SK-N-SH treated with all-trans-retinoic acid at 6 μM for 48 hours (cell line): Measurements from ENCODE around the gene THSD4.

Experiments
- ATAC-seq: fragments of 200-7000 bp; cut with Tn5 transposase; 3 replicates; pipeline ENCODE4 v1.9.1; 2020; ENCODE audit warnings: mild to moderate bottlenecking, moderate library complexity
- ARNTL ChIP-seq: fragments of 450-650 bp; formaldehyde crosslinking; IDR thresholded peaks from 2 replicates; pipeline ENCODE4 v1.5.0; 2020; ENCODE audit warnings: low read depth, mild to moderate bottlenecking, moderate library complexity, borderline replicate concordance
- CSDC2 ChIP-seq: fragments of 250-450 bp; sonication (Bioruptor Pico); IDR thresholded peaks from 2 replicates; pipeline ENCODE4 v1.5.0; 2020; ENCODE audit warnings: mild to moderate bottlenecking, moderate library complexity
- ESRRG ChIP-seq: fragments of 250-450 bp; sonication (Bioruptor Pico); IDR thresholded peaks from 2 replicates; pipeline ENCODE4 v1.6.1; 2021; ENCODE audit warnings: mild to moderate bottlenecking
- GLIS3 ChIP-seq: fragments of 250-450 bp; sonication (Bioruptor Pico); IDR thresholded peaks from 2 replicates; pipeline ENCODE4 v1.5.0; 2020; ENCODE audit warnings: mild to moderate bottlenecking, moderate library complexity
- ISL1 ChIP-seq: fragments of 250-450 bp; sonication (Bioruptor Pico); IDR thresholded peaks from 2 replicates; pipeline ENCODE4 v2.1.2; 2022; ENCODE audit warnings: mild to moderate bottlenecking, moderate library complexity
- OSR1 ChIP-seq: fragments of 250-450 bp; sonication (Bioruptor Pico); IDR thresholded peaks from 2 replicates; pipeline ENCODE4 v1.8.0; 2022; ENCODE audit warnings: moderate library complexity, mild to moderate bottlenecking, inconsistent platforms
- PPARA ChIP-seq: fragments of 250-450 bp; sonication (Bioruptor Pico); IDR thresholded peaks from 2 replicates; pipeline ENCODE4 v1.5.0; 2020; ENCODE audit warnings: mild to moderate bottlenecking, borderline replicate concordance
- RARB ChIP-seq: fragments of 250-450 bp; sonication (Bioruptor Pico); IDR thresholded peaks from 2 replicates; pipeline ENCODE4 v1.8.0; 2021; ENCODE audit warnings: mild to moderate bottlenecking, moderate library complexity
- SNAI2 ChIP-seq: fragments of 250-450 bp; sonication (Bioruptor Pico); IDR thresholded peaks from 2 replicates; pipeline ENCODE4 v1.5.0; 2020; ENCODE audit warnings: mild to moderate bottlenecking, moderate library complexity
- TCF4 ChIP-seq: fragments of 250-450 bp; sonication (Bioruptor Pico); IDR thresholded peaks from 2 replicates; pipeline ENCODE4 v1.8.0; 2021; ENCODE audit warnings: mild to moderate bottlenecking, moderate library complexity, borderline replicate concordance
- ZC3H10 ChIP-seq: fragments of 250-450 bp; sonication (Bioruptor Pico); IDR thresholded peaks from 2 replicates; pipeline ENCODE4 v1.5.1; 2021; ENCODE audit warnings: mild to moderate bottlenecking, moderate library complexity
- ZFP3 ChIP-seq: fragments of 250-450 bp; sonication (Bioruptor Pico); IDR thresholded peaks from 2 replicates; pipeline ENCODE4 v1.5.0; 2020; ENCODE audit warnings: mild to moderate bottlenecking, moderate library complexity
- ZFP30 ChIP-seq: fragments of 450-650 bp; formaldehyde crosslinking; IDR thresholded peaks from 2 replicates; pipeline ENCODE4 v1.5.0; 2022; ENCODE audit warnings: mild to moderate bottlenecking, moderate library complexity
- ZNF565 ChIP-seq: fragments of 450-650 bp; formaldehyde crosslinking; conservative IDR thresholded peaks from 2 replicates; pipeline ENCODE4 v1.5.0; 2020; ENCODE audit warnings: low read depth, mild to moderate bottlenecking, moderate library complexity
- ZNF70 ChIP-seq: fragments of 450-650 bp; formaldehyde crosslinking; IDR thresholded peaks from 2 replicates; pipeline ENCODE4 v1.5.0; 2020; ENCODE audit warnings: mild to moderate bottlenecking, moderate library complexity
- ZNF8 ChIP-seq: fragments of 450-650 bp; formaldehyde crosslinking; IDR thresholded peaks from 2 replicates; pipeline ENCODE4 v1.5.0; 2020; ENCODE audit warnings: mild to moderate bottlenecking, moderate library complexity
- TF ChIP-seq, protein P1 (sequence below): fragments of 250-450 bp; sonication (Bioruptor Pico); IDR thresholded peaks from 2 replicates; pipeline ENCODE4 v1.8.0; 2021; ENCODE audit warnings: low read depth, mild to moderate bottlenecking, moderate library complexity, borderline replicate concordance
- TF ChIP-seq, protein P2 (sequence below): fragments of 250-450 bp; sonication (Bioruptor Pico); IDR thresholded peaks from 2 replicates; pipeline ENCODE4 v1.5.0; 2020; ENCODE audit warnings: mild to moderate bottlenecking, moderate library complexity
- TF ChIP-seq, protein P3 (sequence below): fragments of 250-450 bp; sonication (Bioruptor Pico); IDR thresholded peaks from 2 replicates; pipeline ENCODE4 v1.8.0; 2020; ENCODE audit warnings: mild to moderate bottlenecking, moderate library complexity, borderline replicate concordance
- TF ChIP-seq, protein P4 (sequence below): fragments of 250-450 bp; sonication (Bioruptor Pico); IDR thresholded peaks from 2 replicates; pipeline ENCODE4 v1.5.1; 2021; ENCODE audit warnings: mild to moderate bottlenecking, moderate library complexity
- TF ChIP-seq, protein P5 (sequence below): fragments of 250-450 bp; sonication (Bioruptor Pico); IDR thresholded peaks from 2 replicates; pipeline ENCODE4 v1.5.1; 2020; ENCODE audit warnings: low read depth, mild to moderate bottlenecking, moderate library complexity

THSD4 gene

DNA sequence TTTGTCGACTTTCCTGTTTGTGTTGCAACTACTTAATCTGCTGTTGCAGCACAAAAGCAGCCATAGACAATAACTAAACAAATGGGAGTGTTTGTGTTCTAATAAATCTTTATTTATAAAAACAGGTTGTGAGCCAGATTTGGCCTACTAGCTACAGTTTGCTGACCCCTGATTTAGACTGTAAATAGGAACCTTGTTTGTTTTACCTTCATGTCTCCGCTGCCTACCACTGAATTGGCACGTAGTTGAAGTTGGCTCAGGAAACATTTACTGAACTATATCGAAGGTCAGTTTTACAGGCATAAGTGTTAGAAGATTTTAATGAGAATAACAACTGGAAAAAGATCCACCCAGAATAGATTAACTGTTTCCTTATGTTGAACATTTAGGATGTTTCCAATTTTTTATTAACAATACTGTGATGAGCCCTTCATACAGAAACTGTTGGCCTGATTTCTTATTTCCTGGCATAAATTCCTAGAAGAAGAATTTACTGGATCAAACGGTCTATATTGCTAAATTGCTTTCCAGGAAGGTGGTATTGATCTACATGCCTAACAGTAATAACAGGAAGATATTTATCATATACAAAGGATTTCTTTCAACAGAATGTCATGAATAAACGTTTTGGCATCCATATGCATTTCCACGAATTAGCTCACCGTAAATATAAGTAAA, 538.9 kb downstream of the THSD4 start:
- no peak for TF ChIP-seq ESRRG (CRISPR knock-in tag)
- TF ChIP-seq, protein P1, sequence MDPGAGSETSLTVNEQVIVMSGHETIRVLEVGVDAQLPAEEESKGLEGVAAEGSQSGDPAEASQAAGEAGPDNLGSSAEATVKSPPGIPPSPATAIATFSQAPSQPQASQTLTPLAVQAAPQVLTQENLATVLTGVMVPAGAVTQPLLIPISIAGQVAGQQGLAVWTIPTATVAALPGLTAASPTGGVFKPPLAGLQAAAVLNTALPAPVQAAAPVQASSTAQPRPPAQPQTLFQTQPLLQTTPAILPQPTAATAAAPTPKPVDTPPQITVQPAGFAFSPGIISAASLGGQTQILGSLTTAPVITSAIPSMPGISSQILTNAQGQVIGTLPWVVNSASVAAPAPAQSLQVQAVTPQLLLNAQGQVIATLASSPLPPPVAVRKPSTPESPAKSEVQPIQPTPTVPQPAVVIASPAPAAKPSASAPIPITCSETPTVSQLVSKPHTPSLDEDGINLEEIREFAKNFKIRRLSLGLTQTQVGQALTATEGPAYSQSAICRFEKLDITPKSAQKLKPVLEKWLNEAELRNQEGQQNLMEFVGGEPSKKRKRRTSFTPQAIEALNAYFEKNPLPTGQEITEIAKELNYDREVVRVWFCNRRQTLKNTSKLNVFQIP (CRISPR knock-in tag), result no peak
- no peak for TF ChIP-seq TCF4 (CRISPR knock-in tag)
- TF ChIP-seq ARNTL, result no peak
- TF ChIP-seq ZNF565 (CRISPR knock-in tag), result no peak
- TF ChIP-seq, protein P2, sequence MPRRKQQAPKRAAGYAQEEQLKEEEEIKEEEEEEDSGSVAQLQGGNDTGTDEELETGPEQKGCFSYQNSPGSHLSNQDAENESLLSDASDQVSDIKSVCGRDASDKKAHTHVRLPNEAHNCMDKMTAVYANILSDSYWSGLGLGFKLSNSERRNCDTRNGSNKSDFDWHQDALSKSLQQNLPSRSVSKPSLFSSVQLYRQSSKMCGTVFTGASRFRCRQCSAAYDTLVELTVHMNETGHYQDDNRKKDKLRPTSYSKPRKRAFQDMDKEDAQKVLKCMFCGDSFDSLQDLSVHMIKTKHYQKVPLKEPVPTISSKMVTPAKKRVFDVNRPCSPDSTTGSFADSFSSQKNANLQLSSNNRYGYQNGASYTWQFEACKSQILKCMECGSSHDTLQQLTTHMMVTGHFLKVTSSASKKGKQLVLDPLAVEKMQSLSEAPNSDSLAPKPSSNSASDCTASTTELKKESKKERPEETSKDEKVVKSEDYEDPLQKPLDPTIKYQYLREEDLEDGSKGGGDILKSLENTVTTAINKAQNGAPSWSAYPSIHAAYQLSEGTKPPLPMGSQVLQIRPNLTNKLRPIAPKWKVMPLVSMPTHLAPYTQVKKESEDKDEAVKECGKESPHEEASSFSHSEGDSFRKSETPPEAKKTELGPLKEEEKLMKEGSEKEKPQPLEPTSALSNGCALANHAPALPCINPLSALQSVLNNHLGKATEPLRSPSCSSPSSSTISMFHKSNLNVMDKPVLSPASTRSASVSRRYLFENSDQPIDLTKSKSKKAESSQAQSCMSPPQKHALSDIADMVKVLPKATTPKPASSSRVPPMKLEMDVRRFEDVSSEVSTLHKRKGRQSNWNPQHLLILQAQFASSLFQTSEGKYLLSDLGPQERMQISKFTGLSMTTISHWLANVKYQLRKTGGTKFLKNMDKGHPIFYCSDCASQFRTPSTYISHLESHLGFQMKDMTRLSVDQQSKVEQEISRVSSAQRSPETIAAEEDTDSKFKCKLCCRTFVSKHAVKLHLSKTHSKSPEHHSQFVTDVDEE (CRISPR knock-in tag), result no peak
- no peak for TF ChIP-seq ZFP30
- TF ChIP-seq, protein P3, sequence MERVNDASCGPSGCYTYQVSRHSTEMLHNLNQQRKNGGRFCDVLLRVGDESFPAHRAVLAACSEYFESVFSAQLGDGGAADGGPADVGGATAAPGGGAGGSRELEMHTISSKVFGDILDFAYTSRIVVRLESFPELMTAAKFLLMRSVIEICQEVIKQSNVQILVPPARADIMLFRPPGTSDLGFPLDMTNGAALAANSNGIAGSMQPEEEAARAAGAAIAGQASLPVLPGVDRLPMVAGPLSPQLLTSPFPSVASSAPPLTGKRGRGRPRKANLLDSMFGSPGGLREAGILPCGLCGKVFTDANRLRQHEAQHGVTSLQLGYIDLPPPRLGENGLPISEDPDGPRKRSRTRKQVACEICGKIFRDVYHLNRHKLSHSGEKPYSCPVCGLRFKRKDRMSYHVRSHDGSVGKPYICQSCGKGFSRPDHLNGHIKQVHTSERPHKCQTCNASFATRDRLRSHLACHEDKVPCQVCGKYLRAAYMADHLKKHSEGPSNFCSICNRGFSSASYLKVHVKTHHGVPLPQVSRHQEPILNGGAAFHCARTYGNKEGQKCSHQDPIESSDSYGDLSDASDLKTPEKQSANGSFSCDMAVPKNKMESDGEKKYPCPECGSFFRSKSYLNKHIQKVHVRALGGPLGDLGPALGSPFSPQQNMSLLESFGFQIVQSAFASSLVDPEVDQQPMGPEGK (CRISPR knock-in tag), result no peak
- no peak for TF ChIP-seq OSR1 (CRISPR knock-in tag)
- TF ChIP-seq RARB (CRISPR knock-in tag), result no peak
- no peak for TF ChIP-seq PPARA
- no peak for TF ChIP-seq ZNF70 (CRISPR knock-in tag)
- TF ChIP-seq, protein P4, sequence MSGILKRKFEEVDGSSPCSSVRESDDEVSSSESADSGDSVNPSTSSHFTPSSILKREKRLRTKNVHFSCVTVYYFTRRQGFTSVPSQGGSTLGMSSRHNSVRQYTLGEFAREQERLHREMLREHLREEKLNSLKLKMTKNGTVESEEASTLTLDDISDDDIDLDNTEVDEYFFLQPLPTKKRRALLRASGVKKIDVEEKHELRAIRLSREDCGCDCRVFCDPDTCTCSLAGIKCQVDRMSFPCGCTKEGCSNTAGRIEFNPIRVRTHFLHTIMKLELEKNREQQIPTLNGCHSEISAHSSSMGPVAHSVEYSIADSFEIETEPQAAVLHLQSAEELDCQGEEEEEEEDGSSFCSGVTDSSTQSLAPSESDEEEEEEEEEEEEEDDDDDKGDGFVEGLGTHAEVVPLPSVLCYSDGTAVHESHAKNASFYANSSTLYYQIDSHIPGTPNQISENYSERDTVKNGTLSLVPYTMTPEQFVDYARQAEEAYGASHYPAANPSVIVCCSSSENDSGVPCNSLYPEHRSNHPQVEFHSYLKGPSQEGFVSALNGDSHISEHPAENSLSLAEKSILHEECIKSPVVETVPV (CRISPR knock-in tag), result no peak
- TF ChIP-seq ISL1, result no peak
- TF ChIP-seq SNAI2 (CRISPR knock-in tag), result no peak
- TF ChIP-seq CSDC2 (CRISPR knock-in tag), result no peak

DNA sequence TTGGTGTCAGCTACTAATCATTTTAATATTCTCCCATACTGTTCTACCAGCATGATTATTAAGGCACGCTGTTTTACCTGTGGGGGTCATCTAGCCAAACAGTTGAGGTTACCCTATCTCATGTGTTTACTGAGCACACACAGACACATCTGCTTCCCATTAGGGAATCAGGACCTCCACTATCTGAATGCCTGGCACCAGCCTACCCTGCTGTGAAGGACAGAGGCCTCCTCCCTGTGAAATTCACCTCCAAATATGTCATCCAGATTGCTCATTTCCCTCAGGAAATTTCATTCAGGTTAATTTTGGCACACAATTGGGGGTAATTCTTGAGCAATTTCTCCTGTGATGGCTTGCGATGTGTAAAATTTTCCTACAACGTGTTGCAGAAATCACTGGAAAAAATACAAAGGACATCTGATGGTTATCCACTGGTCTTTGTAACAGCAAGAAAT, 539.5 kb downstream of the THSD4 start:
- peak; percentile 62; the same call in 2 of the 3 replicates for ATAC-seq
- no peak for TF ChIP-seq ZNF565 (CRISPR knock-in tag)
- no peak for TF ChIP-seq ARNTL
- 0 out of 2 replicates have a peak, but pooled peaks have one; percentile 42 for TF ChIP-seq GLIS3 (CRISPR knock-in tag)
- TF ChIP-seq ZC3H10, result no peak
- TF ChIP-seq, protein P2 (CRISPR knock-in tag), result 0 out of 2 replicates have a peak, but pooled peaks have one; percentile 59
- no peak for TF ChIP-seq RARB (CRISPR knock-in tag)
- peak; percentile 31; the same call in 1 of the 2 replicates for TF ChIP-seq ZNF70 (CRISPR knock-in tag)
- peak; percentile 76 for TF ChIP-seq ZFP3 (CRISPR knock-in tag)
- TF ChIP-seq, protein P5, sequence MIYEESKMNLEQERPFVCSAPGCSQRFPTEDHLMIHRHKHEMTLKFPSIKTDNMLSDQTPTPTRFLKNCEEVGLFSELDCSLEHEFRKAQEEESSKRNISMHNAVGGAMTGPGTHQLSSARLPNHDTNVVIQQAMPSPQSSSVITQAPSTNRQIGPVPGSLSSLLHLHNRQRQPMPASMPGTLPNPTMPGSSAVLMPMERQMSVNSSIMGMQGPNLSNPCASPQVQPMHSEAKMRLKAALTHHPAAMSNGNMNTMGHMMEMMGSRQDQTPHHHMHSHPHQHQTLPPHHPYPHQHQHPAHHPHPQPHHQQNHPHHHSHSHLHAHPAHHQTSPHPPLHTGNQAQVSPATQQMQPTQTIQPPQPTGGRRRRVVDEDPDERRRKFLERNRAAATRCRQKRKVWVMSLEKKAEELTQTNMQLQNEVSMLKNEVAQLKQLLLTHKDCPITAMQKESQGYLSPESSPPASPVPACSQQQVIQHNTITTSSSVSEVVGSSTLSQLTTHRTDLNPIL (CRISPR knock-in tag), result no peak
- TF ChIP-seq, protein P3 (CRISPR knock-in tag), result no peak
- TF ChIP-seq PPARA, result no peak
- peak; percentile 19; the same call in 1 of the 2 replicates for TF ChIP-seq ISL1
- TF ChIP-seq ESRRG (CRISPR knock-in tag), result no peak
- no peak for TF ChIP-seq CSDC2 (CRISPR knock-in tag)
- peak; percentile 77; the same call in 1 of the 2 replicates for TF ChIP-seq TCF4 (CRISPR knock-in tag)
- no peak for TF ChIP-seq ZNF8 (CRISPR knock-in tag)

More for the DNA sequence above, 538.9 kb downstream of the THSD4 start:
- no peak for ATAC-seq
